RWPE2 (cell line): ENCODE measurements around the gene SERPINA5.

Source experiments
- ATAC-seq: fragments of 200-7000 bp; cut with Tn5 transposase; 3 replicates; pipeline ENCODE4 v1.9.1; 2021; ENCODE audit warnings: low read depth
- DNase-seq: peaks from one replicate; pipeline ENCODE4 v3.0.0-alpha.2; 2020; ENCODE audit warnings: low spot score
- H3K27ac ChIP-seq: fragments of 450-650 bp; 2 replicates; pipeline ENCODE4 v1.5.1; 2017; ENCODE audit warnings: mild to moderate bottlenecking; ENCODE audit not compliant: poor library complexity, severe bottlenecking
- H3K27me3 ChIP-seq: fragments of 250-450 bp; sonication (Bioruptor Pico); 2 replicates; pipeline ENCODE4 v1.5.1; 2021; ENCODE audit warnings: mild to moderate bottlenecking, moderate library complexity; ENCODE audit not compliant: insufficient read depth, poor library complexity, severe bottlenecking
- H3K36me3 ChIP-seq: fragments of 250-450 bp; sonication (Bioruptor Pico); 2 replicates; pipeline ENCODE4 v1.5.1; 2020; ENCODE audit warnings: low read depth, mild to moderate bottlenecking, moderate library complexity
- H3K4me1 ChIP-seq: fragments of 250-450 bp; sonication (Bioruptor Pico); 2 replicates; pipeline ENCODE4 v1.5.1; 2021; ENCODE audit warnings: mild to moderate bottlenecking, moderate library complexity; ENCODE audit not compliant: insufficient read depth, poor library complexity, severe bottlenecking
- H3K4me3 ChIP-seq: fragments of 250-450 bp; sonication (Bioruptor Pico); 2 replicates; pipeline ENCODE4 v1.5.1; 2021; ENCODE audit warnings: mild to moderate bottlenecking, moderate library complexity; ENCODE audit not compliant: severe bottlenecking
- H3K9me3 ChIP-seq: fragments of 250-450 bp; sonication (Bioruptor Pico); 2 replicates; pipeline ENCODE4 v1.5.1; 2021; ENCODE audit warnings: mild to moderate bottlenecking, moderate library complexity; ENCODE audit not compliant: severe bottlenecking
- CTCF ChIP-seq: fragments of 450-650 bp; IDR thresholded peaks from one replicate; pipeline ENCODE4 v1.5.1; 2017; ENCODE audit warnings: mild to moderate bottlenecking, moderate library complexity; ENCODE audit not compliant: poor library complexity, severe bottlenecking

Gene SERPINA5

DNA sequence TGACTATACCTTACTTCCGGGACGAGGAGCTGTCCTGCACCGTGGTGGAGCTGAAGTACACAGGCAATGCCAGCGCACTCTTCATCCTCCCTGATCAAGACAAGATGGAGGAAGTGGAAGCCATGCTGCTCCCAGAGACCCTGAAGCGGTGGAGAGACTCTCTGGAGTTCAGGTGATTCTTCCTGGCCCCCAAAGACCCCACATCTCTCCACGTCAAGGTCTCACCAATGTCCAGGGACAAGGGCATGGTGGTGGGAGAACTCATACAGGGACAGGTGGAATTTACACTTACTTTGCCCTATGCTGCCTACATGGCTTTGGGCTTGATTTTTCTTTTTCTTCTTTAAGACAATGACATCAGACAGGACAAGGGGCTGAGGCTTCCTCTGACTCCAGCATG, 38.1 kb downstream of the SERPINA5 start:
- ATAC-seq, result no peak

GRCh38 chr14:94620597-94620996, 39.4 kb downstream of the SERPINA5 start:
- ATAC-seq (no peak), DNase-seq (no peak)
- Histone ChIP-seq H3K27ac (no peak overlapping the region), H3K4me1 (no peaks in the 10 kb centered on the region), H3K9me3 (peaks cover 8% of the 10 kb centered on the region), H3K27me3 (no peaks in the 10 kb centered on the region), H3K36me3 (no peaks in the 10 kb centered on the region), H3K4me3 (no peak overlapping the region)
- TF ChIP-seq CTCF, result no peak

More for the DNA sequence above, 38.1 kb downstream of the SERPINA5 start:
- Histone ChIP-seq H3K36me3 (no peaks in the 10 kb centered on the region), H3K27ac (no peak overlapping the region), H3K27me3 (no peaks in the 10 kb centered on the region), H3K4me3 (no peak overlapping the region), H3K4me1 (no peaks in the 10 kb centered on the region), H3K9me3 (peaks cover 8% of the 10 kb centered on the region)
- no peak for DNase-seq
- no peak for TF ChIP-seq CTCF

- ATAC-seq (no peak), DNase-seq (no peak)
- H3K27ac ChIP-seq, result no peak overlapping the region
- no peaks in the 10 kb centered on the region for H3K36me3 ChIP-seq
- H3K9me3 ChIP-seq, result peaks cover 8% of the 10 kb centered on the region
- TF ChIP-seq CTCF, result no peak
- H3K27me3 ChIP-seq, result no peaks in the 10 kb centered on the region
- no peak overlapping the region for H3K4me3 ChIP-seq
- H3K4me1 ChIP-seq, result no peaks in the 10 kb centered on the region
Measured at GRCh38 chr14:94621358-94622134, 40.3 kb downstream of the SERPINA5 start.

GRCh38 chr14:94622653-94623421, 41.6 kb downstream of the SERPINA5 start:
- no peak overlapping the region for H3K27ac ChIP-seq
- no peak for DNase-seq
- no peaks in the 10 kb centered on the region for H3K27me3 ChIP-seq
- H3K9me3 ChIP-seq, result peaks cover 8% of the 10 kb centered on the region
- no peaks in the 10 kb centered on the region for H3K4me1 ChIP-seq
- H3K4me3 ChIP-seq, result no peak overlapping the region
- no peak for TF ChIP-seq CTCF
- ATAC-seq, result no peak
- no peaks in the 10 kb centered on the region for H3K36me3 ChIP-seq

- Histone ChIP-seq H3K27me3 (no peaks in the 10 kb centered on the region), H3K27ac (no peak overlapping the region), H3K4me3 (no peak overlapping the region), H3K4me1 (no peaks in the 10 kb centered on the region), H3K9me3 (peaks cover 4% of the 10 kb centered on the region), H3K36me3 (no peaks in the 10 kb centered on the region)
- TF ChIP-seq CTCF, result no peak
- ATAC-seq (no peak), DNase-seq (no peak)
Measured at GRCh38 chr14:94623422-94623809, 42.2 kb downstream of the SERPINA5 start.
